Measurements from ENCODE around the gene MORC1.
"Not testable (repeated sequence)": the region's sequence is repeated elsewhere in the genome, so short reads cannot be mapped to it uniquely, and the experiment has no call there.

MORC1 gene

DNA sequence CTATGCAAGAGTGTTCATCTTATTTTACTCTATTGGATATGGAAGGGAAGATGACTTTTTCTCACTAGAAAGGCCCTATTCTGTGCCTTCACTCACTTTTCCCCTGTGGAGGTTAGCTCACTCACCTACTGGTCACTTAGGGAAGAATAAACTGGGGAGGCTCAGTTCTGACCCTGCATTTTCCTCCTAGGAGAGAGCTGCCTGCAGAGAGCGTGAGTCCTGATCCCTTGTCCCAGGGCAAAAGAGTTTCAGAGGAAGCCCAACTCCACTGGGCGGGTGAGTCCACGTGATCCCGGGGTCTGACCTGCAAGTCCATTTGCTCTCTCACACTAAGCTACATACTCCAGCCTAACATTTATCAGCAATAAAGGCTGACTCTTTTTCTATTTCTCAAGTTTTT lies 8.4 kb downstream of the MORC1 start:
- DNase-seq, result no peak

- DNase-seq, result no peak
Observed at GRCh38 chr3:109098079-109098644, 19.8 kb downstream of the MORC1 start.

GRCh38 chr3:109095166-109095565 lies 22.8 kb downstream of the MORC1 start:
- no peak for DNase-seq

GRCh38 chr3:109093561-109093960 lies 24.4 kb downstream of the MORC1 start:
- DNase-seq, result no peak

DNA sequence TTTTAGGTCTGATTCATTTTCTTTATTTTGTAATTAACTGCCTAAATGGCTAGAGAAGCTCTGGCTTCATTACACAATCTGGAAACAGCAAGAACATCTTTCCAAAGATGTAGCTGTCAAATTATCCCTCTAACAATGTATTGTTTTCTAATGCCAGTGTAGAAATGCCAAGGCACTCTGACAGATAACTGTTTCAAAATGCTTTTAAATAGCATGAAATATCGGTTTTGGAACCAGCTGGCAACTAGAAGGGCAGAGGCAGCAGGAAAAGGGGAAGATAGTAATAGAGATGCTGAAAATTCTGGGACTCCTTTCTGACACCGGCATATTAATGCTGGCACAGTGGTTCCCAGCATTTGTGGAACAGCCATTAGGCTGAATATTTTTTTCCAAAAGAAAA lies 26.1 kb downstream of the MORC1 start:
- no peak for DNase-seq

DNA sequence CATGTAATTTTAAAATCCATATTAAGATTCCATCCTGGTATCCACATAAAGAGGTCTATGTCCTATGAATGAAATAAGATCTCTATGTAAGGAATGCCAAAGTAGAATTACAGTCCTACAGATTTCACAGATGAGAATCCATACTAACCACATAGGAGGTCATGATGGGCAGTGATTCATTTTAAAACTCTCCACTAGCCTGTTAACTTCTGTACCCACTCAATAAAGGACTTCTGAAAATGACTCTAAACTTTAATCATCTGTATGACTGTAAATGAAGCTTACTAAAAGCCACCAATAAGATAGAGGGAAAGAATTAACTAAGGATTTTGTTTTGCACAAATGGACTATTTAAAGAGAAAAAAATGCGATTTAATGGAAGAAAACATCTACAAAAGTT lies 28.7 kb downstream of the MORC1 start:
- DNase-seq, result no peak

DNA sequence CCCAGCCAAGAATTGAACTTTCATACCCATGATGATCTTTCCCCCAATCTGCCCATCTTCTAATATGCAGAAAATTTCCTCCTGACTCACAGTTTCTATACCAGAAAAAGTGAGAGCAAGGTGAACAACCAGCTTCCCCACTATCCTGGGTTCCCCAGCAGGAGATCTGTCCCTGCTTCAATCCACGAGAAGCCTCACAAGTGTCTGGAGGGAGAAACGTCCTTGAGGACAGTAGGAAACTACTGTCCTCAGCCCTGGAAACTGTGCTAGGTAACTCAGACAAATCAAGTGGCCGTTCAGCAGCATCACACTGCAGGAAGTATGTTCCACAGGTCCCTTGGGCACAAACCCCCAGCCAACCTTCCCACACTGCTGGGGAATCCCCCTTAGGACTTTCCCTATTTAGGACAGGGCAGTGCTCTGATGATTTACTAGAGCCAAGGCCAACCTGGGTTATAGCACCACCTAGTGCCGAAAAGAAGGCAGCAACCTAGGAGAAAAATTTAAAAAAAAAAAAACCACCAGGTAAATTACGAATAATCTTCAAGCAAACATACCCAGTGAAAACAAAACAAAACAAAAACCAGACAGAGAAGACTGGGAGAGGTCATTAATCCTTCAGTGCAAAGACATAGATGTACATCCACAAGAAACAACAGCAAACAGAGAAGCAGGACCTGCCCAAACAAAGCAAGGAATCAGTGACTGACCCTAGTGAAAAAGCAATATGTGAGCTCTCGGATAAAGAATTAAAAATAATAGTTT lies 36.0 kb downstream of the MORC1 start:
- no peak for DNase-seq

DNA sequence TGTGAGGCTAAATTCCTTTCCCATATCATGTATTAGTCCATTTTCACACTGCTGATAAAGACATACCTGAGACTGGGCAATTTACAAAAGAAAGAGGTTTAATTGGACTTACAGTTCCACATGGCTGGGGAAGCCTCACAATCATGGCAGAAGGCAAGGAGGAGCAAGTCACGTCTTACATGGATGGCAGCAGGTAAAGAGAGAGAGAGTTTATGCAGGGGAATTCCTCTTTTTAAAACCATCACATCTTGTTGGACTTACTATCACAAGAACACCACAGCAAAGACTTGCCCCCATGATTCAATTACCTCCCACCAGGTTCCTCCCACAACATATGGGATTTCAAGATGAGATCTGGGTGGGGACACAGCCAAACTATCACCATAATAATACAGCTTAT lies 37.8 kb downstream of the MORC1 start:
- not testable (repeated sequence) for DNase-seq

- DNase-seq, result no peak
Observed at GRCh38 chr3:109073116-109073515, 44.8 kb downstream of the MORC1 start.

GRCh38 chr3:109072194-109072593 lies 45.7 kb downstream of the MORC1 start:
- DNase-seq, result no peak

GRCh38 chr3:109071350-109072142 lies 46.4 kb downstream of the MORC1 start:
- no peak for DNase-seq

DNA sequence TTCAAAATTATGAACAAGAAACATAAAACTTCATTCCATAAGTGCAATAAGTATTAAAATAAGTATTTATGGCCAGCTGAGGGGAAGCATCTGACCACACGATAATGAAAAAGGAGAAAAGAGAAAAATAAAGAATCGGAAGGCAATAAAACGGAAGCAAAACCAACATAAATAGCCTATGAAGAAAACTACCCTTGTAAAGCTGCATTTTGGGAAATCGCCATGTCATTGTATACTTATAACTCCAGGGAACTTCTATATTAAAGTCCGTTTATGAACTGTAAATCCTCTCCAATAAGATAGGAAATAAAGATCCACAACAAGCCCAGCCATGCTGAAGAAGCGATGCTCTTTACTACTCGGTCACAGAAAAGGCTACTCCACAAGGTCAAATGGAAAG lies 47.7 kb downstream of the MORC1 start:
- no peak for DNase-seq

GRCh38 chr3:109066864-109067263 lies 51.1 kb downstream of the MORC1 start:
- no peak for DNase-seq

- DNase-seq, result no peak
Observed at GRCh38 chr3:109059264-109059663, 58.7 kb downstream of the MORC1 start.

- no peak for DNase-seq
Observed at GRCh38 chr3:109057616-109058015, 60.3 kb downstream of the MORC1 start.

DNA sequence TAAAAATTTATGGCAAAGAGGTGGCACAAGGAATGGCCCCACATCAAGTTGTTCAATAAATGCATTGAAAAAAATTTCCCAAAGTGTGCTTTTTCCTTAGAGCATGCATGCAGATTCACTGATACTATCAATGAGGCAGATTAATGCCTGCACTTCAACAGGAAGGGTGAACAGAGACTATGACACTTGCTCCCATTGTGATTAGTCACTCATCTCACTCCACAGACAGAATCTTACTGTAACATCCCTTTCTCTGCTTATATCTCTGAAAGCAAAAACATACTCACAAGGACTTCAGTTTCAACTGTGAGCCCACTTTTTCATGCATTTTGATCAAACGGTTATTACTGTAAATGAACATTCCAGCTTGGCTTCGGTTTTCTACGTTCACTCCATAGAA lies 60.9 kb downstream of the MORC1 start:
- no peak for DNase-seq

- DNase-seq, result peak; percentile 11
Observed at GRCh38 chr3:109050591-109051167, 67.3 kb downstream of the MORC1 start.

DNA sequence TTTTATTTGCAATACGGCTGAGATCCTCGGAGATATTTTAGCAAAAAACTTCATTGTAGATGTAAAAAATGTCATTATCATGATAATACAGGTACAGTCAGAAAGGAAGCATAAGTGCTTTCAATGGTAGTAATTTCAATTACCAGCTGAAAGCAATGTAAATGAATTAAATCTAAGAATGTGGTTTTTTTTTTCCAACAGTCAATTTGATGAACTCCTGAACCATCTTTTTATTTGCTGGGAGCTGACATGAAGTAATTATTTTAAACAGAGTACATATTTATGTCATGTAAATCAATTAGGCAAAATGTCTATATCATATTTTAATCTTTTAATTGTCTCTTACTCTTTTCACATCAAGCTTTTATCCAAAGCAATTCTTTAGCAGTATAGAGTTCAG lies 70.6 kb downstream of the MORC1 start:
- no peak for DNase-seq

- DNase-seq, result no peak
Observed at GRCh38 chr3:109045271-109046040, 72.5 kb downstream of the MORC1 start.

GRCh38 chr3:109035082-109035481 lies 82.9 kb downstream of the MORC1 start:
- no peak for DNase-seq

GRCh38 chr3:109033000-109033660 lies 84.8 kb downstream of the MORC1 start:
- DNase-seq, result no peak

DNA sequence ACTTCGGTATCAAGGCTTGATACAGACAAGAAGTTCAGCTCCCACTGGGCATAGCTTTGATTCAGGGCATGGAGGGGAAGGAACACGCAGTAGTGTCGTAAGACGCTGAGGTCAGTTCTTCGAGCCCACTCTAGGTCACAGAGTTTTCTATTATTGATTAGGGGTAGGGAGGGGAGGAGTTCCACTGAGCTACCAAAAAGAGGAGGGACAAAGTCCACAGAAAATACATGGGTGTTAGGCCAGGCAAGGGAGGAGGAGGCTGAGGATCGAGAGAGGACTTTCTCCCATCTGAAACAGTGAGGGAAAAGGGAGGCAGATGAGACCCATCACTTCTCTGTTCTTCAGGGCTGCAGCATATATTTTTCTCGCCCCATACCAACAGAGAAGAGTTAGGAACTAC lies 89.2 kb downstream of the MORC1 start:
- DNase-seq, result no peak
